Mesodermal cell (in vitro differentiated cells): ENCODE measurements around the gene HDDC3.

Source experiments
- H3K27ac ChIP-seq: 2 replicates; pipeline ENCODE4 v1.7.0; 2013; ENCODE audit warnings: mild to moderate bottlenecking, low read depth, low read length, moderate library complexity; ENCODE audit not compliant: severe bottlenecking
- H3K36me3 ChIP-seq: 2 replicates; pipeline ENCODE4 v1.7.1; 2013; ENCODE audit warnings: mild to moderate bottlenecking, low read length, moderate library complexity; ENCODE audit not compliant: control insufficient read depth, insufficient read depth
- H3K4me1 ChIP-seq: one replicate; pipeline ENCODE4 v1.7.1; 2013; ENCODE audit warnings: mild to moderate bottlenecking, low read length; ENCODE audit not compliant: insufficient read depth, control insufficient read depth, poor library complexity, severe bottlenecking
- H3K4me3 ChIP-seq: 2 replicates; pipeline ENCODE4 v1.7.0; 2013; ENCODE audit warnings: low read length, control low read depth, mild to moderate bottlenecking; ENCODE audit not compliant: insufficient read depth, poor library complexity, severe bottlenecking; ENCODE audit errors: extremely low read depth
- H3K9me3 ChIP-seq: 2 replicates; pipeline ENCODE4 v1.7.1; 2013; ENCODE audit warnings: mild to moderate bottlenecking, low read length, moderate library complexity; ENCODE audit not compliant: control insufficient read depth
- WGBS, 2 experiments: methylation state at CpG; one replicate each; pipeline ENCODE4 v1.1.5; 2013; ENCODE audit warnings: missing lambda C conversion rate in 2 of 2; ENCODE audit not compliant: insufficient coverage in 2 of 2; 5-methylcytosine and 5-hydroxymethylcytosine counted together

The HDDC3 gene

DNA sequence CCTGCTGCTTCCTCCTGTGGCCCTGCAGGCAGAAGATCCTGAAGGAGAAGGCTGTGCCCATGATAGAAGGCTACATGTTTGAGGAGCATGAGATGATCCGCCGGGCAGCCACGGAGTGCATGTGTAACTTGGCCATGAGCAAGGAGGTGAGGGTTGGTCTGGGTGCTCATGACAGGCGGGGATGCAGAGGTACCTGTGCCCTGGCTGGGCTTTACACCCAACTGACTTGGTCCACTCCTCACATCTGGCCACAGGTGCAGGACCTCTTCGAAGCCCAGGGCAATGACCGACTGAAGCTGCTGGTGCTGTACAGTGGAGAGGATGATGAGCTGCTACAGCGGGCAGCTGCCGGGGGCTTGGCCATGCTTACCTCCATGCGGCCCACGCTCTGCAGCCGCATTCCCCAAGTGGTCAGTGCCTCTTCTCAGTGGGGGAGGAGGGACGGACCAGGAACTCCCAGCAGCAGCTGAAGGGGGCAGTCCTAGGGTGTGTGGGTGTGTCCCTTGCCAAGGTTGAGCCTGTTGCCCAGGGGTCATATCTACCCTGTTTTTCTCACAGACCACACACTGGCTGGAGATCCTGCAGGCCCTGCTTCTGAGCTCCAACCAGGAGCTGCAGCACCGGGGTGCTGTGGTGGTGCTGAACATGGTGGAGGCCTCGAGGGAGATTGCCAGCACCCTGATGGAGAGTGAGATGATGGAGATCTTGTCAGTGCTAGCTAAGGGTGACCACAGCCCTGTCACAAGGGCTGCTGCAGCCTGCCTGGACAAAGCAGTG, 20.7 kb upstream of the HDDC3 start:
- H3K36me3 ChIP-seq, result peaks cover 59% of the 10 kb centered on the region

GRCh38 chr15:90950676-90951075, 18.3 kb upstream of the HDDC3 start:
- peaks cover 76% of the 10 kb centered on the region for H3K36me3 ChIP-seq
- H3K27ac ChIP-seq, result no peak overlapping the region
- no peak overlapping the region for H3K4me3 ChIP-seq
- H3K9me3 ChIP-seq, result no peaks in the 10 kb centered on the region
- WGBS, 2 experiments, result 95 to 100% methylated on average over 2 to 3 of the region's 6 CpGs
- H3K4me1 ChIP-seq, result peaks cover 2% of the 10 kb centered on the region

More for the DNA sequence above, 20.7 kb upstream of the HDDC3 start:
- H3K27ac ChIP-seq, result no peak overlapping the region
- no peaks in the 10 kb centered on the region for H3K9me3 ChIP-seq
- H3K4me1 ChIP-seq, result peaks cover 12% of the 10 kb centered on the region
- H3K4me3 ChIP-seq, result no peak overlapping the region
- WGBS, 2 experiments, result 94 to 98% methylated on average over 8 to 13 of the region's 14 CpGs

DNA sequence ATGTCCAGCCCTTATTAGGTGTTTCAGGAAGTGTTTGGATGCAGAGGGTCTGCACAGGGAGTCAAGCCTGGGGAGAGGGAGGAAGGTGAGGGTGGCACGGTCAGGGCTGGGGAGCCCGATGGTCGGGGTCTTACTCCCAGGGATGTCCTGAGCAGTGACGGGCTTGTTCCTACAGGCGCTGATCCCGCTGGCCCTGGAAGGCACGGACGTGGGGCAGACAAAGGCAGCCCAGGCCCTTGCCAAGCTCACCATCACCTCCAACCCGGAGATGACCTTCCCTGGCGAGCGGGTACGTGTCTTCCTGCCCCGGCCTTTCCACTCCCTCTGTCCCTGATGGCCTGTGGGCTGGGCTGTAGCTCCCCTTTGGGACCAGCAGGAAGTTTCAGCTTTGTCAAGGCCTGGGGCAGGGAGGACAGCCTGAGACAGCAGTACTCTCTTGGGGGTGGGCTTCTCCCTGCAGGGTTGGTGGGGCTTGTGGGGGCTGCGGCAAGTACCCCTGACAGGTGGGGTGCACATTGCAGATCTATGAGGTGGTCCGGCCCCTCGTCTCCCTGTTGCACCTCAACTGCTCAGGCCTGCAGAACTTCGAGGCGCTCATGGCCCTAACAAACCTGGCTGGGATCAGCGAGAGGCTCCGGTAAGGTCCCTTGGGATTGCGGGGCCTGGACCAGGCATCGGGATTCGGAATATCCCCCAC, 17.8 kb upstream of the HDDC3 start:
- 97 to 99% methylated on average over 21 to 23 of the region's 23 CpGs for WGBS, 2 experiments
- Histone ChIP-seq H3K27ac (no peak overlapping the region), H3K4me1 (no peaks in the 10 kb centered on the region), H3K4me3 (no peak overlapping the region), H3K9me3 (no peaks in the 10 kb centered on the region), H3K36me3 (peaks cover 80% of the 10 kb centered on the region)

- Histone ChIP-seq H3K4me3 (no peak overlapping the region), H3K36me3 (peaks cover 90% of the 10 kb centered on the region), H3K9me3 (no peaks in the 10 kb centered on the region), H3K27ac (no peak overlapping the region), H3K4me1 (no peaks in the 10 kb centered on the region)
- WGBS, 2 experiments, result 97 to 100% methylated on average over 5 of the region's 8 CpGs
These were observed 16.2 kb upstream of the HDDC3 start for GRCh38 chr15:90948506-90948905.

GRCh38 chr15:90947577-90948357, 15.4 kb upstream of the HDDC3 start:
- H3K36me3 ChIP-seq, result peaks cover 90% of the 10 kb centered on the region
- H3K4me3 ChIP-seq, result no peak overlapping the region
- WGBS, 2 experiments, result 97 to 99% methylated on average over 16 to 17 of the region's 18 CpGs

GRCh38 chr15:90946941-90947576, 14.7 kb upstream of the HDDC3 start:
- Histone ChIP-seq H3K9me3 (no peaks in the 10 kb centered on the region), H3K4me3 (no peak overlapping the region), H3K4me1 (no peaks in the 10 kb centered on the region), H3K27ac (no peak overlapping the region), H3K36me3 (peaks cover 90% of the 10 kb centered on the region)
- 97 to 98% methylated on average over 5 to 8 of the region's 8 CpGs for WGBS, 2 experiments

More at GRCh38 chr15:90947577-90948357, 15.4 kb upstream of the HDDC3 start:
- no peak overlapping the region for H3K27ac ChIP-seq
- H3K9me3 ChIP-seq, result no peaks in the 10 kb centered on the region
- no peaks in the 10 kb centered on the region for H3K4me1 ChIP-seq

GRCh38 chr15:90946538-90946937, 14.2 kb upstream of the HDDC3 start:
- 98 to 99% methylated on average over 15 to 16 of the region's 16 CpGs for WGBS, 2 experiments
- Histone ChIP-seq H3K36me3 (peaks cover 90% of the 10 kb centered on the region), H3K9me3 (no peaks in the 10 kb centered on the region), H3K4me1 (no peaks in the 10 kb centered on the region), H3K4me3 (no peak overlapping the region), H3K27ac (no peak overlapping the region)

DNA sequence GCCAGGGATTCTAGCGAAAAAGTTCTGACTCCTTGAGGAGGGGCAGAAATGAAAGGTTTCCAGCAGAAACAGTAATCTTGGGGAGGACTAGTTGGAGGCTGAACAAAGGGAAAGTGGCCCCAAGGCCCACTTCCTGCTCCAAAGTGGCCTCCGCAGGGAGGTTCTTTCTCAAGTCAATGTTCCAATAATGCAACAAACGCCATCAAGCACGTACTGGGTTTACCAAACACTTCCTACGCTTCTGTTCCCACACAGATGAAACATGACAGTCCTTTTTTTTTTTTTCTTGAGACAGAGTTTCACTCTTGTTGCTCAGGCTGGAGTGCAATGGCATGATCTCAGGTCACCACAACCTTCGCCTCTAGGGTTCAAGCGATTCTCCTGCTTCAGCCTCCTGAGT, 12.7 kb upstream of the HDDC3 start:
- 92 to 100% methylated on average over 4 to 6 of the region's 7 CpGs for WGBS, 2 experiments
- Histone ChIP-seq H3K4me3 (no peak overlapping the region), H3K4me1 (no peaks in the 10 kb centered on the region), H3K27ac (no peak overlapping the region), H3K9me3 (no peaks in the 10 kb centered on the region), H3K36me3 (peaks cover 89% of the 10 kb centered on the region)

DNA sequence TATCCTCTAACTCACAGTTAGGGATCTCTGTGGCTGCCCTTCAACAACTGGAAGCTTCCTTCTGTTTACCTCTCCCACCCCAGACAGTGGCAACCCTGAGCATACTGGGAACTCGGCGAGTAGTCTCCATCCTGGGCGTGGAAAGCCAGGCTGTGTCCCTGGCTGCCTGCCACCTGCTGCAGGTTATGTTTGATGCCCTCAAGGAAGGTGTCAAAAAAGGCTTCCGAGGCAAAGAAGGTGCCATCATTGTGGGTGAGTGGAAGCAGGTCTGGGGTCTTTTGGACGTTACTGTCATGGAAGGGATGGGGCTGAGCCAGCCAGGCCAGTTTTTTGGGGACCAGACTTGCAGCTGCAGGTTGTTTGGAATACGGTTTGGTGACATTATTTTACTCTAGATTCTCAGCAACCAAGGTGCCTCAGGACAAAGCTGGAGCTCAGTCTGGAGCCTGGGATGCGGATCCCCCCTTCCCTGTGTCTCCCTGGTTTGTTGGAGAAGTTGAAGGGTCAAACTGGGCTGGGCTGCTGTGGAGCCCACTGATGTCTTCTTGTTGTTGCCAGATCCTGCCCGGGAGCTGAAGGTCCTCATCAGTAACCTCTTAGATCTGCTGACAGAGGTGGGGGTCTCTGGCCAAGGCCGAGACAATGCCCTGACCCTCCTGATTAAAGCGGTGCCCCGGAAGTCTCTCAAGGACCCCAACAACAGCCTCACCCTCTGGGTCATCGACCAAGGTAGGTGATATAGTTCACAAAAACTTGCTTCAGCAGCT, 10.2 kb upstream of the HDDC3 start:
- Histone ChIP-seq H3K36me3 (peaks cover 89% of the 10 kb centered on the region), H3K4me3 (no peak overlapping the region), H3K27ac (no peak overlapping the region), H3K9me3 (no peaks in the 10 kb centered on the region), H3K4me1 (no peaks in the 10 kb centered on the region)
- WGBS, 2 experiments, result 97 to 98% methylated on average over 11 of the region's 12 CpGs

GRCh38 chr15:90941038-90941437, 8.7 kb upstream of the HDDC3 start:
- H3K9me3 ChIP-seq, result no peaks in the 10 kb centered on the region
- no peak overlapping the region for H3K4me3 ChIP-seq
- WGBS, 2 experiments, result 98 to 100% methylated on average over 4 of the region's 4 CpGs
- peaks cover 4% of the 10 kb centered on the region for H3K4me1 ChIP-seq
- H3K36me3 ChIP-seq, result peaks cover 91% of the 10 kb centered on the region
- no peak overlapping the region for H3K27ac ChIP-seq
